ENCODE data around the gene EPB42.
"Not testable (repeated sequence)": the region's sequence is repeated elsewhere in the genome, so short reads cannot be mapped to it uniquely, and the experiment has no call there.

The EPB42 gene

GRCh38 chr15:43241100-43241499 lies 20.3 kb upstream of the EPB42 start:
- DNase-seq (ENCODE audit: low read depth) = no peak

- DNase-seq (ENCODE audit: low read depth) = no peak
Observed at GRCh38 chr15:43239732-43240491, 19.1 kb upstream of the EPB42 start.

DNA sequence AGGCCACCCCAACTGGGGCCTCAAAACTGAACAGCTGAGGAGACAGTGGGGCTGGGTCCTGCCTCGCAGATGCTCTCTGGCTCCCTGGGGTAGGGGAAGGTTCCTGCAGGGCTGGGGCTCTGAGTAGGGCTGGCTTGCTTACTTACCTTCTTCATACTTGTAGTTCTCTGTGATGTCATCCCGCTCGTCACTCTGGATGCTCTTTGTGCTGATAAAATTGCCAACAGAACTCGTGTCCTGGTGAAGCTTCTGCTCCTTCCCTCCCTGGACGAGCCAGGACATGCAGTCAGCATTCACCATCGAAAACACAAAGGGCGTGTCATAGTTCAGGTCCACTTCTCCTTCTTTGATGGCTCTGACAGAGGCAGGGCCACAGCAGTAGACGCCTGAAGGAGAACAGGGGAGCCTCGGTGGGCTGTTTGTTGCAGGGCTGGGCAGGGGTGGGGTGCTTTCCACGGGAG lies 17.9 kb upstream of the EPB42 start:
- DNase-seq (ENCODE audit: low read depth) = no peak

- no peak for DNase-seq (ENCODE audit: low read depth)
Observed at GRCh38 chr15:43237842-43238470, 17.1 kb upstream of the EPB42 start.

- no peak for DNase-seq (ENCODE audit: low read depth)
Observed at GRCh38 chr15:43235536-43235935, 14.7 kb upstream of the EPB42 start.

- DNase-seq (ENCODE audit: low read depth) = no peak
Observed at GRCh38 chr15:43232289-43232874, 11.6 kb upstream of the EPB42 start.

DNA sequence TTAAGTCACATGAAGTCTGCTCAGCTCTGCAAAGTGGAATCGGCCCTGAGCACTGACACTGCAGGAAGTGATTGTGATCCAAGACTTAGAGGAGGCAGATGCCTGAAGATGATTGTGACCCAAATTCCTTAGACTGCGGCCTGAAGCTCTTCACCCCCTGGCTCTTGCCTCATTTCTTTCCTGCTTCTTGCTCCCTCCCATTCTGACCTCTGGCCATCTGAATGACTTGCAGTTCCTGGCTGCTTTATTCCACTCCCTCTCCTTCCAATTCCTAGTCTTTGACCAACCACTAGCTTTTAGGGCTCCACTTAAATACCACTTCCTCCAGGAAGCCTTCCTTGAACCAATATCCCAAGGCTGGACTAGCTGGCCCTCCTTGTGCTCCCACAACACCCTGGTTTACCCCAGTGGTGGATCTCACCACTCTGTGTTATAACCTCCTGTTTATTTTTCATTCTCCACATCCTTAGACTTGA lies 9.9 kb upstream of the EPB42 start:
- no peak for DNase-seq (ENCODE audit: low read depth)

DNA sequence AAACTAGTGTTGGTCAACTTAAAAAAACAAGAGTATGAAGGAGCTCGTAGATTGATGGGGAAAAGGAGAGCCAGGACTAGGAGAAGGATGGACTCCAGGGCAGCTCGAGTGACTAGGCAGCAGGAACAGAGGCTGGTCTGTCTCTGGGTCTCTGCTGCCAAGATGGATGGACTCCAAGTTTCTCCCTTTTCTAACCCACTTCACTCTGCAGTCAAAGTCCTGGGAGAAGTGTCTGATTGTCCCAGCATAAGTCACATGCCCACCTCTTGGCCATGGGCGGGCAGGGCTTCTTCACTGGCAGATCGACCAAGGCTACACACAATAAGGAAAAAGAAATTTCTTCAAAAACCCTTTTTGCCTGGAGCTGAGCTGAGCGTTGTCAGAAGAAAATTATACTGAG lies 9.2 kb upstream of the EPB42 start:
- DNase-seq (ENCODE audit: low read depth) = no peak

DNA sequence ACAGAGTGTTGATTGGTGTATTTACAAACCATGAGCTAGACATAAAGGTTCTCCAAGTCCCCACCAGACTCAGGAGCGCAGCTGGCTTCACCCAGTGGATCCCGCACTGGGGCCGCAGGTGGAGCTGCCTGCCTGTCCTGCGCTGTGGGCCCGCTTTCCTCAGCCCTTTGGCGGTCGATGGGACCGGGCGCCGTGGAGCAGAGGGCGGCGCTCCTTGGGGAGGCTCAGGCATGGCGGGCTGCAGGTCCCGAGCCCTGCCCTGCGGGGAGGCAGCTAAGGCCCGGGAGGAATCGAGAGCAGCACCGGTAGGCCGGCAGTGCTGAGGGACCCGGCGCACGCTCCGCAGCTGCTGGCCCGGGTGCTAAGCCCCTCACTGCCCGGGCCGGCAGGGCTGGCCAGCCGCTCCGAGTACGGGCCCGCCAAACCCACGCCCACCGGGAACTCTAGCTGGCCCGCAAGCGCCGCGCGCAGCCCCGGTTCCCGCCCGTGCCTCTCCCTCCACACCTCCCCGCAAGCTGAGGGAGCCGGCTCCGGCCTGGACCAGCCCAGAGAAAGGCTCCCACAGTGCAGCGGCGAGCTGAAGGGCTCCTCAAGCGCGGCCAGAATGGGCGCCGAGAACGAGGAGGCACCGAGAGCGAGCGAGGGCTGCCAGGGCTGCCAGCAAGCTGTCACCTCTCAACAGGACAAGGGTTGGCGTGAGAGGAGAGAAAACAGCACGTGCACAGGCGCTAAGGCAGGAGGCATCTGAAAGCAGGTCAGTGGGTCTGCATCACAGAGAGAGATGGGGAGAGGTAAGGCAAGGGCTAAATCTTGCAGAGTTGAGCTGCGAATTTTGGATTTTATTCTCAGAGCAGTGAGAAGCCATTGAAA lies 5.9 kb upstream of the EPB42 start:
- DNase-seq (ENCODE audit: low read depth) = no peak

DNA sequence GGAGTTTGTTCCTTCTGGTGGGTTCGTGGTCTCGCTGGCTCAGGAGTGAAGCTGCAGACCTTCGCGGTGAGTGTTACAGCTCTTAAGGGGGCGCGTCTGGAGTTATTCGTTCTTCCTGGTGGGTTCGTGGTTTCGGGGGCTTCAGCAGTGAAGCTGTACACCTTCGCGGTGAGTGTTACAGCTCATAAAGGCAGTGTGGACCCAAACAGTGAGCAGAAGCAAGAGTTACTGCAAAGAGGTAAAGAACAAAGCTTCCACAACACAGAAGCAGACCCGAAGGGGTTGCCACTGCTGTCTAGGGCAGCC lies 5.1 kb upstream of the EPB42 start:
- not testable (repeated sequence) for DNase-seq (ENCODE audit: low read depth)

- no peak for DNase-seq (ENCODE audit: low read depth)
Observed at GRCh38 chr15:43225201-43225949, 4.6 kb upstream of the EPB42 start.

- no peak for DNase-seq (ENCODE audit: low read depth)
Observed at GRCh38 chr15:43221422-43221821, 604 bp upstream of the EPB42 start.

DNA sequence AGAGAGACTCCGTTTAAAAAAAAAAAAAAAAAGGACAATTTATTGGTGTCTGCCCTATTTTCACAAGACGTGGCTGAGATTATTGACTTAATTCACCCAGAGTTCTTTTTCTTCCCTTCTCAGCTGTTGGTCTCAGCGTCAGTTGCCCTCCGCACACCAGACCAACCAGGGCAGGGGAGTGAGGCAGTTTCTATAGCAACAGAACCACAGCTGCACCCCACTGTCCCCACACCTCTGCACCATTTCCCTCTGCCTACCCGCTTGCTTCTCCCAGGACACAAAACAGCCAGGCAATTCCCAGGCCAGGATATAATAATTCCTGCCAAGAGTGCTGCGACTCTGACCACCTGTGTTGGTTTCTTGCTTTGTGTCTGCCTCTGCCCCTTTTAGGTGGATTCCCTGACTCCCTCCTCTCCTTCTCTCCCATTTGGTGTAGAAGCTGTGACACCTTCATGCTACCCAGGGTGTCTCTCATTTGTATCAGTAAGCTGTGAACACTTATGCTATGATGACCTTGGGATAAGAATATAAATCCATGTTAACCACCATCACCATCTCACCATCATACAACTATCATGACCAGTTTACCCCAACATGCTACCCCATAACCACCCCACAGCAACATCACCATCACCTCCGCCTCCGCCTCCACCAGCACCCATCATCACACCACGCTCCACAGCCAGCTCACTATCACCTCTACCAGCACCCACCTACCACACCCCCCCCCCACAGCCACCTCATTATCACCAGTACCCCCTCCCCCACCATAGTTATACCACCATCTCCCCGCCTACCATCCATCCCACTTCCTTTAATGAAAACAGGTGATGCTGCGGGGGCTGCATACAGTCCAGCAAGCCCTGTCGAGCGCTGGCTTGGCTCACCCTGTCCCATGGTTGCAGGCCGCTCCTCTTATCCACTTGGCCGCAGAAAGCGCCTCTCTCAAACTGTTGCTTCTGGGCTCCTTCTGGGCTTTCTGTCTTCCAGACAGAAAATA lies 589 bp downstream of the EPB42 start:
- no peak for DNase-seq (ENCODE audit: low read depth)

- no peak for DNase-seq (ENCODE audit: low read depth)
Observed at GRCh38 chr15:43218908-43219706, 1.7 kb downstream of the EPB42 start.

DNA sequence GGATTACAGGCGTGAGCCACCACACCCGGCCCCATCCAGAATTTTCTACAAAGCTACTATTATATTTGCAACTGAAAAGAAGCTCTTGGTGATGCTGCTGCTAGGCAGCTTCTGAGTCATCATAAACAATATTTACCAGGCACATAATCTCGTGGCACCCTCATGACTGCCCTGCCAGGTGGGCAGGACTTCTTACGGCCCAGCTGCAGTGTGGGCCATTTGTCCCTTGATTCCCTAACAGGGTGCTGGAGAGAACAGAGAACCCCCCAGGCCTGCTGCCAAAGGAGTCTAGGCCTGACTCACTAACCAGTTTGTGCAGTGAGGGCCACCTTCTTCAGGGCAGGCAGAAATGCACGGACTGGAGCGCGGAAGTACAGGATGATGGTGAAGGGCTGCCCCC lies 4.9 kb downstream of the EPB42 start:
- no peak for DNase-seq (ENCODE audit: low read depth)

DNA sequence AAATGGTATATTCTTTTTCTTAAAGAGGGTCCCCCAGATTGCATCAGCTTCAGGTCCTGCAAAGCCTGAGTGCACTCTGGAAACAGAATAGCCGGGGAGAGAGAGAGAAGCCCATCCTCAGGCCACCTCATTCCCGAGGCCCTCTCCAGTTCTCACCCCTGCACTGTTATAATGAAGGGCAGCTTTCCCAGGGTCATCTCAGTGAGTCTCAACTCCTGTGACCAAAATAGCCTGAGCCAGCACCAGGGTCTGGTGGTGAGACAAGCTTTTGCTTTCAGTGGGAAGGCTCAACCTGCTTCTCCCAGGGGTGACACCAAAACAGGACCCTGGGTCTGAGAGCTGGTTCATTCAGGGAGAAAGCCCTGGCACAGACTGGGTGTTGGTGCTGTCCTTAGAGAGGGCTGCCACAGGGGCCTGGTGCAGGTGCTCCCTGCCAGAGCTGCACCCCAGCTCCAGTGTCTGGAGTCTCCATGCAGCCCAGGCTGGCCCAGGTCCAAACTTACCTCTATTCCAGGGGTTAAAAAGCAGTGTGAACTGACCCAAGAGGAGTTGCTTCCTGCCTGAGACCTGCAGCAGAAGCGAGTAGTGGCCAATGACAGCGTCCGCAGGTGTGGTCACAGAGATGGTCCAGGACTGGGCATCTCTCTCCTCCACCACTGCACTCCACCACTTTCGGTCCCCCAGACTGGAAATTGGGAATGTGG lies 6.1 kb downstream of the EPB42 start:
- no peak for DNase-seq (ENCODE audit: low read depth)

- DNase-seq (ENCODE audit: low read depth) = no peak
Observed at GRCh38 chr15:43214169-43214568, 6.6 kb downstream of the EPB42 start.

DNA sequence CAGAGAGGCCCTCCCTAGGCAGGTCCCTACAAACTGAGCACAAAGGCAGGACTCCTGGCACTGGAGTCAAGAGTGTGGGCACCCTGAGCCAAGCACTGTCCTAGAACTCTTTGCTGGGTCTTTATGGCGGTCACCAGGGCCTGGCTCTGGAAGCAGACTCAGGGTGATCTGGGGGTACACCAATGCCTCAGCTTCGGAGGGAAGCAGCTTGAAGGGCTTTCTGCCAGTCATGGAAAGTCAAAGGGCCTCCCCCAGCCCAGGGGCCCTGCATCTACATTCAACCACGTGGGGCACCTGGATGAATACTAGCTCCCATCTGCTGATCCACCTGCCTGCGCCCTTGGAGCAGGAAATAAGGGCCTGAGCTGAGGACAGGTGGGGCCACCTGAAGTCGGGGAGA lies 7.4 kb downstream of the EPB42 start:
- no peak for DNase-seq (ENCODE audit: low read depth)

DNA sequence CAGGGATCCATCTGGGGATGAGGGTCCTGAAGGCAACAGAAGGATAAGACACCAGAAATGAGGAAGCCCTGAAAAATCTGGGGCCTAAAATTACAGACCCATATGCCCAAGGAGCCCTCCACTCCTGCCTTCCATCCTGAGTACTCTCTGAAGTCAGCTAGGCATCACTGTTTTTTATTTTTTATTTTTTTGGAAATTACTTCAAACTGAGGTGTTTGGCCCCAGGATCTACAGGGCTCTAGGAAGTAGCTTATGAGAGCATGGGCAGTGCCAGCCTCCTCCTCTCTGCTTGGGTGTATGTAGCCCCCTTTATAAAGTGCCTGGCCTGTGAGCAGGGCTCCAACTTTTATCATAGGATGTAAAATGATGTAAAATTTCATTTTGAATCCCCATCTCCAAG lies 7.9 kb downstream of the EPB42 start:
- no peak for DNase-seq (ENCODE audit: low read depth)
